Fibroblast of lung (primary cell): ENCODE measurements around the gene PSMB11. TPM values are rescaled to one million over a fixed set of nuclear protein-coding genes. Genes with fewer than 3 reads are reported as not detected.

Experiments
- DNase-seq, 2 donors: peaks; one replicate each; pipeline versions ENCODE4 v3.0.0 to v3.0.0-alpha.2; 2010; ENCODE audit warnings: low read depth in 2 of 2
- H2AFZ ChIP-seq: 2 replicates; pipeline ENCODE4 v1.5.1; 2012; ENCODE audit warnings: low read length, control low read depth, inconsistent platforms
- H3K27ac ChIP-seq: 2 replicates; pipeline ENCODE4 v1.5.1; 2011; ENCODE audit warnings: low read length, control low read depth; ENCODE audit not compliant: insufficient read depth
- H3K27me3 ChIP-seq: 2 replicates; pipeline ENCODE4 v1.5.1; 2011; ENCODE audit warnings: mild to moderate bottlenecking, low read length; ENCODE audit not compliant: control insufficient read depth, insufficient read depth
- H3K36me3 ChIP-seq: 2 replicates; pipeline ENCODE4 v1.5.1; 2011; ENCODE audit warnings: low read length; ENCODE audit not compliant: control insufficient read depth, insufficient read depth
- H3K4me1 ChIP-seq: 2 replicates; pipeline ENCODE4 v1.5.1; 2011; ENCODE audit warnings: low read length; ENCODE audit not compliant: control insufficient read depth, insufficient read depth; ENCODE audit errors: extremely low read depth
- H3K4me2 ChIP-seq: 2 replicates; pipeline ENCODE4 v1.5.1; 2011; ENCODE audit warnings: low read length, control low read depth; ENCODE audit not compliant: insufficient read depth; ENCODE audit errors: extremely low read depth
- H3K4me3 ChIP-seq, 4 experiments: fragments of 200-600 bp in 1 of 4; sonication (generic) in 1 of 4; replicated peaks in 1 of 4; 2 replicates each; pipeline ENCODE4 v1.5.1; 2011 to 2016; ENCODE audit warnings: low read length in 4 of 4, low read depth in 3 of 4, mild to moderate bottlenecking in 3 of 4, control low read depth in 2 of 4, inconsistent platforms in 1 of 4, mixed read lengths in 1 of 4; ENCODE audit not compliant: insufficient read depth in 1 of 4; ENCODE audit errors: control extremely low read depth in 1 of 4
- H3K79me2 ChIP-seq: 2 replicates; pipeline ENCODE4 v1.5.1; 2012; ENCODE audit warnings: mild to moderate bottlenecking, low read length, inconsistent platforms; ENCODE audit not compliant: control insufficient read depth, insufficient read depth
- H3K9ac ChIP-seq: 2 replicates; pipeline ENCODE4 v1.5.1; 2011; ENCODE audit warnings: mild to moderate bottlenecking, low read length, control low read depth; ENCODE audit not compliant: insufficient read depth
- H3K9me3 ChIP-seq: 2 replicates; pipeline ENCODE4 v1.5.1; 2012; ENCODE audit warnings: low read depth, low read length; ENCODE audit not compliant: control insufficient read depth, insufficient read depth
- H4K20me1 ChIP-seq: 2 replicates; pipeline ENCODE4 v1.5.1; 2011; ENCODE audit warnings: low read length; ENCODE audit not compliant: control insufficient read depth, insufficient read depth; ENCODE audit errors: extremely low read depth
- EZH2 ChIP-seq: IDR thresholded peaks from 2 replicates; pipeline ENCODE4 v1.5.1; 2012; ENCODE audit warnings: low read length, control low read depth, mild to moderate bottlenecking; ENCODE audit errors: missing control alignments
- polyA plus RNA-seq, 2 donors: library from polyadenylated mRNA; depleted of rRNA in 1 of 2; stranded (reverse) in 1 of 2; unstranded in 1 of 2; fragments of >200 nt; gene quantifications; 2 replicates each; pipeline ENCODE4 v1.2.1, GENCODE V29; 2011 to 2012; ENCODE audit warnings: missing spikeins in 1 of 2
- total RNA-seq: library from RNA; depleted of rRNA; stranded (reverse); fragments of >200 nt; gene quantifications from 2 replicates; pipeline ENCODE4 v1.2.1, GENCODE V29; 2014
- TF ChIP-seq, protein P1 (sequence below), 2 donors: IDR thresholded peaks in 1 of 2; conservative IDR thresholded peaks in 1 of 2; 1 replicate in 1 of 2; 2 replicates in 1 of 2; pipeline ENCODE4 v1.5.1; 2011 to 2012; ENCODE audit warnings: low read length in 2 of 2, control low read depth in 1 of 2, inconsistent platforms in 1 of 2, low read depth in 1 of 2, mild to moderate bottlenecking in 1 of 2

Gene PSMB11
- total and polyA plus RNA-seq, 2 donors (not counting 1 experiment from before 2014, with no cell fraction given) = under 0.01 TPM; not detected in 1

DNA sequence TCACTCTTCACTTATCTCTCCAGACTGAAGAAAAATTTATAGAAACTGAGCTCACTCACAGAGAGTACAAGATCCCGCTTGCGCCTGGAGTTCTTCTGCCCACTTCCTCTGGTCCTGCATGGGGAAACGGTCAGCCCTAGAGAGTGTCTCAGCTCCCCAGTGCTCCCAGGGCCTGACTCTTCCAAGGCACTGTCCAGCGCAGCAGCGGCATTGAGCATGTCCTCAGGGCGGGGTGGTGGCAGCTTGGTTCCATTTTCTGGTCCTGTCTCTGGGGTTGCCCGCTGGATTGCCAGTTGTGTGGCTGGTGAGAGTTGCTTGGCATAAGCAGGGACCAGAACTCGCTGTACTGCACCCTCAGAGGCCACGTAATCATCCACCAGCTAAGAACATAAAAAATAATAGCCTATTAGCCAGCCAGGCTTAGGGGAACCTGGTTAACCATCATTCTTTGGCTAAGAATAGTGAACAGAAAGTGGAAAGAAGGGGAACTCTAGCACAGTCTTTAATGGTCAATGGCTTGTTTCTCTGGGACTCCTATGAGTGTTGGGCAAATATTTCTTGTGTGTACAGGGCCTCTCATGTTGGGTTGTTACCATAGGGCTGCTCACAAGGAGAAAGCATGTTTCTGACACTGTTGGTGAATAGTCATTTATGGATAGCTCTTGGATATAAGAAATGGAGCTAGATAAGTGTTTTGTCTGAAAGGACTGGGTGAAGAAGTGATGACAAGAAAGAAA lies 46.0 kb upstream of the PSMB11 start:
- Histone ChIP-seq H2AFZ (no peak overlapping the region), H3K4me2 (no peak overlapping the region), H4K20me1 (no peaks in the 10 kb centered on the region), H3K4me3 (no peak overlapping the region), H3K27ac (no peak overlapping the region), H3K9me3 (no peaks in the 10 kb centered on the region), H3K9ac (no peak overlapping the region), H3K27me3 (no peaks in the 10 kb centered on the region), H3K36me3 (no peaks in the 10 kb centered on the region), H3K79me2 (no peaks in the 10 kb centered on the region), H3K4me1 (peaks cover 3% of the 10 kb centered on the region)
- DNase-seq = no peak
- TF ChIP-seq, protein P1, sequence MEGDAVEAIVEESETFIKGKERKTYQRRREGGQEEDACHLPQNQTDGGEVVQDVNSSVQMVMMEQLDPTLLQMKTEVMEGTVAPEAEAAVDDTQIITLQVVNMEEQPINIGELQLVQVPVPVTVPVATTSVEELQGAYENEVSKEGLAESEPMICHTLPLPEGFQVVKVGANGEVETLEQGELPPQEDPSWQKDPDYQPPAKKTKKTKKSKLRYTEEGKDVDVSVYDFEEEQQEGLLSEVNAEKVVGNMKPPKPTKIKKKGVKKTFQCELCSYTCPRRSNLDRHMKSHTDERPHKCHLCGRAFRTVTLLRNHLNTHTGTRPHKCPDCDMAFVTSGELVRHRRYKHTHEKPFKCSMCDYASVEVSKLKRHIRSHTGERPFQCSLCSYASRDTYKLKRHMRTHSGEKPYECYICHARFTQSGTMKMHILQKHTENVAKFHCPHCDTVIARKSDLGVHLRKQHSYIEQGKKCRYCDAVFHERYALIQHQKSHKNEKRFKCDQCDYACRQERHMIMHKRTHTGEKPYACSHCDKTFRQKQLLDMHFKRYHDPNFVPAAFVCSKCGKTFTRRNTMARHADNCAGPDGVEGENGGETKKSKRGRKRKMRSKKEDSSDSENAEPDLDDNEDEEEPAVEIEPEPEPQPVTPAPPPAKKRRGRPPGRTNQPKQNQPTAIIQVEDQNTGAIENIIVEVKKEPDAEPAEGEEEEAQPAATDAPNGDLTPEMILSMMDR (conservative IDR thresholded peaks at IDR 0.05 in 1 of 2, IDR thresholded peaks at IDR 0.05 in 1 of 2; ENCODE audit: low read depth in 1 of 2, low read length in 2 of 2) = no peak
- no peak for TF ChIP-seq EZH2

DNA sequence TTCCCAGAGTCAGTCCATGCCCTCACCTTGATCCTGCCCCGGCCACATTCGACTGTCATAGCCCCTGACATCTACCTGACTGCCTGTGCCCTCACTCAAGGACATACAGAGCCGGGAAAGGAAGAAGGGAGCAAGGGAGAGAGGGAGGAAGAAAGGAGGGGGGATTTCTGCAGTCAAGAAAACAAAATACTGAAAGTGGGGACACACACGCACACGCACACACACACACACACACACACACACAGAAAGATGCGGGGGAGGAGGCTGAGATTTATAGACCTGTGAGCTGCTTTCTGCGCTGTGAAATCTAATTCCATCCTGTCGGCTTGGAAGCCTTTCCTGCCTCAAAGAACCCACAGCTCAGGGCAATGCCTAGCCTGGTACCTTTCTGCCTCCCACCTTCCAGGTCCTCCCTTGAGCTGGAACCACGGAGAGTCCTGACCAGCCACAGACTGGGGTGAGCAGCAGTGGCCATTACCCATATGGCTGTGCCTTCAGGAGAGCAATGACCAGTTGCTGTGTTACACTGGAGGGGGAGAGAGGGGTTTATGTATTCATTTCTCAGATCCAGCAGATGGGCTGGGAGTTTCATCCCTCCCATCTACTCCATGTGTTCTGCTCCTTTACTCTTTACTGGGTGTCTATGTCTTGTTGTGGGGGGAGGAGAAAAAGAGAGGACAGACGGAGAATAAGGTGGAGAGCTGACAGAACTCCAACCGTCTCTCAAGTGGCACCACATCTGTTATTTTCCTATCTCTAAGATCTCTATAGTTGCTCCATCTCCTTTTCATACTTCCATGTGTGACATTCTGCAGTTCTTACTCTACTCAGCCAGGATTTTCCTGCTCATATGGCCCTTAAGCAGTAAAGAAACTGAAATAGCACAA lies 45.0 kb upstream of the PSMB11 start:
- no peak overlapping the region for H3K27ac ChIP-seq
- H3K4me2 ChIP-seq = no peak overlapping the region
- H3K4me1 ChIP-seq = peaks cover 3% of the 10 kb centered on the region
- H3K4me3 ChIP-seq = no peak overlapping the region
- TF ChIP-seq, protein P1 (conservative IDR thresholded peaks at IDR 0.05 in 1 of 2, IDR thresholded peaks at IDR 0.05 in 1 of 2; ENCODE audit: low read depth in 1 of 2, low read length in 2 of 2) = no peak
- TF ChIP-seq EZH2 = no peak
- H3K79me2 ChIP-seq = no peaks in the 10 kb centered on the region
- no peaks in the 10 kb centered on the region for H3K36me3 ChIP-seq
- H3K9ac ChIP-seq = no peak overlapping the region
- no peaks in the 10 kb centered on the region for H4K20me1 ChIP-seq
- no peak overlapping the region for H2AFZ ChIP-seq
- no peak for DNase-seq
- H3K9me3 ChIP-seq = no peaks in the 10 kb centered on the region
- H3K27me3 ChIP-seq = no peaks in the 10 kb centered on the region

GRCh38 chr14:22997676-22998323 lies 44.2 kb upstream of the PSMB11 start:
- H3K9me3 ChIP-seq = no peaks in the 10 kb centered on the region
- H3K9ac ChIP-seq = no peak overlapping the region
- no peak for TF ChIP-seq EZH2
- TF ChIP-seq, protein P1 (conservative IDR thresholded peaks at IDR 0.05 in 1 of 2, IDR thresholded peaks at IDR 0.05 in 1 of 2; ENCODE audit: low read depth in 1 of 2, low read length in 2 of 2) = no peak
- no peak overlapping the region for H2AFZ ChIP-seq
- H3K27ac ChIP-seq = no peak overlapping the region
- no peak for DNase-seq
- no peak overlapping the region for H3K4me2 ChIP-seq
- H3K4me1 ChIP-seq = peaks cover 3% of the 10 kb centered on the region
- H3K36me3 ChIP-seq = no peaks in the 10 kb centered on the region
- no peak overlapping the region for H3K4me3 ChIP-seq
- H4K20me1 ChIP-seq = no peaks in the 10 kb centered on the region
- no peaks in the 10 kb centered on the region for H3K27me3 ChIP-seq
- no peaks in the 10 kb centered on the region for H3K79me2 ChIP-seq
